Measurements from ENCODE around the gene CSNK1G2.

DNA sequence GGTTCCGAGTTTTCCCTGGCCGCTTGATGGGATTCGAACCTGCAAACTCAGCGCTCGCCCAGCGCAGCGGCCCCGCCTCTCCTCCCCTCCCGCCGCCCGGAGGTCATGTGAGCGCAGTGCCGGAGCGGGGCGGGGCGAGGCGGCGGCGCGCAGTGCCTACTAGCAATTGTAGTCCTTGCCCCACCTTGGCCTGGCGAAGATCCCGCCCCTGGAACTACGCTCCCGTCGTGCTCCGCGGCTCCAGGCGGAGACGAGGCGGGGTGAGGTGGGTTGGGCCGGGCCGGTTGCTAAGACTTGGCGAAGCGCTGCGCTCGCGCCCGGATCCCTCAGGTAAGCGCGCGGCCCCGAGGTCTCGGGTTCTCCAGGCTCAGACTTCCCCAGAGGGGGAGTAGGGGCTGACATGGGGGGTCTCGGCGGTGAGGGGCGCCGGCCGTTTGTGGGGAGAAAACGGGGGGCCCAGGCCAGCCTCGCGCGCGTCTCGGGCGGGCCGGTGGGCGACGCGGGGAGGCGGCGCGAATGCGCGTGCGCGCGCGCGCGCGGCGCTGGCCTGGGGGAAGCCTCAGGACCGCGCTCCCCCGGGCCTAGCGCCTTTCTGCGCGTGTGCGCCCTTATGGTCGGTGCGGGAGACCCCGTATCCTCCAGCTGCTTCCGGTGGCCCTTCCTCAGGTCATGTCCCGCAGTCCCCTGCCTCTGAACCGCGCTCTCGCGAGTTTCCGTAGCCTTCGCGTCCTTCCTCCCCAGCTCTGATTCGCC lies 35.7 kb upstream of the CSNK1G2 start, which contains the start of the genes ADAT3 and SCAMP4:
- no peak for TF ChIP-seq ZBTB43 (CRISPR knock-in tag; IDR thresholded peaks at IDR 0.05)
- TF ChIP-seq USF2 (CRISPR knock-in tag; IDR thresholded peaks at IDR 0.05) = peak; percentile 97
- TF ChIP-seq SP1 (CRISPR knock-in tag; conservative IDR thresholded peaks at IDR 0.05) = peak; percentile 99
- no peak for TF ChIP-seq ATF1 (CRISPR knock-in tag; IDR thresholded peaks at IDR 0.05)

Measured in WTC11 (cell line).